Activated naive CD4-positive, alpha-beta T cell treated with anti-CD3 and anti-CD28 coated beads for 36 hours (primary cell): ENCODE results near the gene ASB18. TPM values are rescaled to one million over a fixed set of nuclear protein-coding genes. Genes with fewer than 3 reads are reported as not detected.
"Not testable (repeated sequence)": the region's sequence is repeated elsewhere in the genome, so short reads cannot be mapped to it uniquely, and the experiment has no call there.

Experiments
- CTCF ChIA-PET: fragments of 350-600 bp; sonication (Branson Sonifier 250); formaldehyde crosslinking; loops from one replicate; lab custom pipeline; 2021; ENCODE audit warnings: antibody characterized with exemption; lab: Charles Lee
- DNase-seq: peaks from one replicate; pipeline ENCODE4 v3.0.0-alpha.2; 2020
- H3K27ac Mint-ChIP-seq: one replicate; pipeline ENCODE4 v1.8.0; 2021; ENCODE audit warnings: mild to moderate bottlenecking, mixed read lengths
- H3K27me3 Mint-ChIP-seq: one replicate; pipeline ENCODE4 v1.8.0; 2021; ENCODE audit warnings: low read depth, mixed read lengths
- H3K36me3 Mint-ChIP-seq: one replicate; pipeline ENCODE4 v1.8.0; 2021; ENCODE audit warnings: low read depth, mixed read lengths
- H3K4me1 Mint-ChIP-seq: one replicate; pipeline ENCODE4 v1.8.0; 2021; ENCODE audit warnings: low read depth, mixed read lengths
- H3K4me3 Mint-ChIP-seq: one replicate; pipeline ENCODE4 v1.8.0; 2021; ENCODE audit warnings: mild to moderate bottlenecking, moderate library complexity, mixed read lengths
- H3K9me3 Mint-ChIP-seq: one replicate; pipeline ENCODE4 v1.8.0; 2021; ENCODE audit warnings: mixed read lengths
- intact Hi-C: fragments of 100-400 bp; cut with micrococcal nuclease; formaldehyde crosslinking; loops from one replicate; pipeline ENCODE4 v1.15.1; 2023
- total RNA-seq, 2 experiments: library from RNA; stranded (reverse); gene quantifications; one replicate each; pipeline ENCODE4 v1.2.3, GENCODE V29; 2021

ASB18 gene
- total RNA-seq, 2 experiments from 2014 or later: not detected

GRCh38 chr2:236273126-236273525 is 8.9 kb upstream of the ASB18 start:
- no peaks in the 10 kb centered on the region for H3K36me3 Mint-ChIP-seq
- DNase-seq: no peak
- peaks cover 37% of the 10 kb centered on the region for H3K27me3 Mint-ChIP-seq
- no peaks in the 10 kb centered on the region for H3K4me1 Mint-ChIP-seq
- H3K27ac Mint-ChIP-seq: no peak overlapping the region
- peaks cover 10% of the 10 kb centered on the region for H3K9me3 Mint-ChIP-seq
- no peak overlapping the region for H3K4me3 Mint-ChIP-seq
- CTCF ChIA-PET: no interaction called here
- intact Hi-C loops: no loop called here

DNA sequence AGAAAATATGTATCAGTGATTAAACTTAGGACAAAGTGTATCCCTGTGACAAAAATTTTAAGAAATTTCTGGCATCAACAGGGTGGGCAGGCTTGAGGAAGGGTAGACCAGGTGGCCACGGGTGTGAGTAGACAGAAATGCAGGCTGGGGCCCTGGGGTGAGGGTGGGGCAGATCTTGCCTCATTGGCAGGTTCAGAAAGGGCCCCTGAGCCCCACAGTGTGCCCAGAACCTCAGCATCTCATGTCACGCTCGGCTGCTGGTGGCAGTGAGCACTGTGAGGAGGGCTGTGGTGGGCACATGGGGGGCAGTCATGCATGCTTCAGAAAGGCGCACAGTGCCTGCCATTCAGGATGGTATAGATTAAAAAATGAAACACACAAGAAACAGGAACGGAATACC is 7.6 kb upstream of the ASB18 start:
- Mint-ChIP-seq H3K27ac (no peak overlapping the region), H3K4me1 (no peaks in the 10 kb centered on the region), H3K36me3 (no peaks in the 10 kb centered on the region), H3K27me3 (peaks cover 28% of the 10 kb centered on the region), H3K9me3 (peaks cover 10% of the 10 kb centered on the region), H3K4me3 (no peak overlapping the region)
- intact Hi-C loops: no loop called here
- DNase-seq: no peak
- CTCF ChIA-PET: no interaction called here

DNA sequence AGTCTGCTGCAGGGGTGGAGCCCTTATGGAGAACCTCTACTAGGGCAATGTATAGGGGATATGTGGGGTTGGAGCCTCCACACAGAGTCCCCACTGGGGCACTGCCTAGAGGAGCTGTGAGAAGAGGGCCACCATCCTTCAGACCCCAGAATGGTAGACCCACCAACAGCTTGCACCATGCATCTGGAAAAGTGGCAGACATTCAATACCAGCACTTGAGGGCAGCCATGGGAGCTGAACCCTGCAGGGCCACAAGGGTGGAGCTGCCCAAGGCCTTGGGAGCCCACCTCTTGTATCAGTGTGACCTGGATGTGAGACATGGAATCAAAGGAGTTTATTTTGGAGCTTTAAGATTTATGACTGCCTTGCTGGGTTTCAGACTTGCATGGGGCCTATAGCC is 5.7 kb upstream of the ASB18 start:
- H3K27ac Mint-ChIP-seq, CTCF ChIA-PET: not testable (repeated sequence)

GRCh38 chr2:236265675-236266074 is 1.5 kb upstream of the ASB18 start:
- CTCF ChIA-PET: no interaction called here
- no peak overlapping the region for H3K4me3 Mint-ChIP-seq

More for the DNA sequence above, 5.7 kb upstream of the ASB18 start:
- H3K4me3 Mint-ChIP-seq, DNase-seq, H3K4me1 Mint-ChIP-seq, H3K36me3 Mint-ChIP-seq, intact Hi-C loops: not testable (repeated sequence)
- H3K27me3 Mint-ChIP-seq: peaks cover 22% of the 10 kb centered on the region
- H3K9me3 Mint-ChIP-seq: peaks cover 10% of the 10 kb centered on the region

GRCh38 chr2:236262238-236262637 is 2.0 kb downstream of the ASB18 start:
- peaks cover 10% of the 10 kb centered on the region for H3K9me3 Mint-ChIP-seq
- CTCF ChIA-PET: no interaction called here

More at GRCh38 chr2:236265675-236266074, 1.5 kb upstream of the ASB18 start:
- peaks cover 19% of the 10 kb centered on the region for H3K9me3 Mint-ChIP-seq
- no peaks in the 10 kb centered on the region for H3K4me1 Mint-ChIP-seq
- intact Hi-C loops: no loop called here
- no peak for DNase-seq
- H3K27ac Mint-ChIP-seq: no peak overlapping the region
- H3K36me3 Mint-ChIP-seq: no peaks in the 10 kb centered on the region
- H3K27me3 Mint-ChIP-seq: peaks cover 16% of the 10 kb centered on the region

GRCh38 chr2:236261452-236261851 is 2.8 kb downstream of the ASB18 start:
- Mint-ChIP-seq H3K27me3 (peaks cover 36% of the 10 kb centered on the region), H3K4me1 (no peaks in the 10 kb centered on the region), H3K4me3 (no peak overlapping the region), H3K36me3 (no peaks in the 10 kb centered on the region), H3K27ac (no peak overlapping the region), H3K9me3 (peaks cover 10% of the 10 kb centered on the region)
- CTCF ChIA-PET: no interaction called here
- intact Hi-C loops: no loop called here
- no peak for DNase-seq

More at GRCh38 chr2:236262238-236262637, 2.0 kb downstream of the ASB18 start:
- no peak overlapping the region for H3K27ac Mint-ChIP-seq
- H3K27me3 Mint-ChIP-seq: peaks cover 33% of the 10 kb centered on the region
- H3K4me1 Mint-ChIP-seq: no peaks in the 10 kb centered on the region
- no peak overlapping the region for H3K4me3 Mint-ChIP-seq
- no peaks in the 10 kb centered on the region for H3K36me3 Mint-ChIP-seq
- DNase-seq: no peak
- intact Hi-C loops: no loop called here

- Mint-ChIP-seq H3K4me3 (no peak overlapping the region), H3K27me3 (peaks cover 36% of the 10 kb centered on the region), H3K4me1 (no peaks in the 10 kb centered on the region), H3K36me3 (no peaks in the 10 kb centered on the region), H3K27ac (no peak overlapping the region), H3K9me3 (peaks cover 10% of the 10 kb centered on the region)
- intact Hi-C loops: no loop called here
- DNase-seq: no peak
- CTCF ChIA-PET: no interaction called here
These were observed 4.8 kb downstream of the ASB18 start for GRCh38 chr2:236259371-236259770.

- intact Hi-C loops: no loop called here
- CTCF ChIA-PET: no interaction called here
- Mint-ChIP-seq H3K27ac (no peak overlapping the region), H3K36me3 (no peaks in the 10 kb centered on the region), H3K4me1 (no peaks in the 10 kb centered on the region), H3K4me3 (no peak overlapping the region), H3K9me3 (peaks cover 10% of the 10 kb centered on the region), H3K27me3 (peaks cover 27% of the 10 kb centered on the region)
- no peak for DNase-seq
These were observed 6.6 kb downstream of the ASB18 start for GRCh38 chr2:236257575-236257974.

GRCh38 chr2:236257136-236257535 is 7.1 kb downstream of the ASB18 start:
- CTCF ChIA-PET: no interaction called here
- intact Hi-C loops: no loop called here
- no peaks in the 10 kb centered on the region for H3K36me3 Mint-ChIP-seq
- no peak for DNase-seq
- H3K27me3 Mint-ChIP-seq: peaks cover 27% of the 10 kb centered on the region
- H3K9me3 Mint-ChIP-seq: peaks cover 10% of the 10 kb centered on the region
- no peaks in the 10 kb centered on the region for H3K4me1 Mint-ChIP-seq
- no peak overlapping the region for H3K27ac Mint-ChIP-seq
- no peak overlapping the region for H3K4me3 Mint-ChIP-seq

GRCh38 chr2:236256366-236256985 is 7.7 kb downstream of the ASB18 start:
- CTCF ChIA-PET: interaction anchor here (0.6 kb wide), 1 partner anchor 18 kb away, joined by 6 read pairs; no protein-coding TSS in a partner anchor
- no peaks in the 10 kb centered on the region for H3K4me1 Mint-ChIP-seq
- H3K27me3 Mint-ChIP-seq: peaks cover 25% of the 10 kb centered on the region
- no peaks in the 10 kb centered on the region for H3K36me3 Mint-ChIP-seq
- H3K4me3 Mint-ChIP-seq: no peak overlapping the region
- intact Hi-C loops: no loop called here
- no peak overlapping the region for H3K27ac Mint-ChIP-seq
- H3K9me3 Mint-ChIP-seq: peaks cover 6% of the 10 kb centered on the region
- no peak for DNase-seq

DNA sequence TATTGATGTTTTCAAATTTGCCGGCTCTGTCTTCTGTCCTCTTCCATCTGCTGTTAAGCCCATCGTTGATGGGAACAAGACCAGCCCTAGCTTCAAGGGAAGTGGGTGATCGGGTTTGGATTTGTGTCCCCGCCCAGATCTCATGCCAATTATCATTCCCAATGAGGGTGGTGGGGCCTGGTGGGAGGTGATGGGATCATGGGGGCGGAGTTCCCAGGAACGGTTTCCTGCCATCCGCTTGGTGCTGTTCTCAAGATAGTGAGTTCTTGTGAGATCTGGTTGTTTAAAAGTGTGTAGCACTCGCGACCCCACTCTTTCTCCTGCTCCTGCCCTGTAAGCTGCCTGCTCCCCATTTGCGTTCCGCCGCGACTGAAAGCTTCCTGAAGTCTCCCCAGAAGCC is 9.5 kb downstream of the ASB18 start:
- Mint-ChIP-seq H3K9me3 (no peaks in the 10 kb centered on the region), H3K27me3 (peaks cover 11% of the 10 kb centered on the region), H3K4me1 (no peaks in the 10 kb centered on the region), H3K27ac (no peak overlapping the region), H3K36me3 (no peaks in the 10 kb centered on the region), H3K4me3 (no peak overlapping the region)
- DNase-seq: no peak
- CTCF ChIA-PET: no interaction called here
- intact Hi-C loops: no loop called here

- Mint-ChIP-seq H3K9me3 (no peaks in the 10 kb centered on the region), H3K4me1 (no peaks in the 10 kb centered on the region), H3K27me3 (peaks cover 14% of the 10 kb centered on the region), H3K36me3 (no peaks in the 10 kb centered on the region), H3K27ac (no peak overlapping the region), H3K4me3 (no peak overlapping the region)
- no peak for DNase-seq
- CTCF ChIA-PET: no interaction called here
- intact Hi-C loops: no loop called here
These were observed 10.2 kb downstream of the ASB18 start for GRCh38 chr2:236254001-236254400.

- peaks cover 16% of the 10 kb centered on the region for H3K27me3 Mint-ChIP-seq
- no peak for DNase-seq
- no peak overlapping the region for H3K4me3 Mint-ChIP-seq
- no peaks in the 10 kb centered on the region for H3K4me1 Mint-ChIP-seq
- H3K27ac Mint-ChIP-seq: no peak overlapping the region
- CTCF ChIA-PET: no interaction called here
- H3K9me3 Mint-ChIP-seq: no peaks in the 10 kb centered on the region
- intact Hi-C loops: no loop called here
- H3K36me3 Mint-ChIP-seq: no peaks in the 10 kb centered on the region
These were observed 11.6 kb downstream of the ASB18 start for GRCh38 chr2:236252602-236253001.
